ENCODE measurements around the gene SPON1. TPM values are rescaled to one million over a fixed set of nuclear protein-coding genes. Genes with fewer than 3 reads are reported as not detected.

SPON1 gene
- total and polyA plus RNA-seq, 2 experiments from 2014 or later = 2.4 to 5.4 TPM

- in situ Hi-C loops (cut with MboI) = no loop called here
- TF ChIP-seq EZH2 (IDR thresholded peaks at IDR 0.05; ENCODE audit: insufficient read depth, poor library complexity, severe bottlenecking) (no peak), EZH2phosphoT487 (IDR thresholded peaks at IDR 0.05; ENCODE audit: insufficient read depth, low read depth) (no peak)
- H3K4me2 ChIP-seq (ENCODE audit: unreplicated experiment) = no peak overlapping the region
These were observed 291.3 kb downstream of the SPON1 start for GRCh38 chr11:14253840-14254239.

GRCh38 chr11:14254533-14255237, 292.2 kb downstream of the SPON1 start:
- TF ChIP-seq EZH2phosphoT487 (IDR thresholded peaks at IDR 0.05; ENCODE audit: insufficient read depth, low read depth) = no peak
- TF ChIP-seq EZH2 (IDR thresholded peaks at IDR 0.05; ENCODE audit: insufficient read depth, poor library complexity, severe bottlenecking) = no peak
- no peak for DNase-seq
- Histone ChIP-seq H3K4me2 (ENCODE audit: unreplicated experiment) (no peak overlapping the region), H3K27me3 (replicated peaks; ENCODE audit: insufficient read depth) (no peaks in the 10 kb centered on the region), H3K36me3 (ENCODE audit: low read depth) (no peaks in the 10 kb centered on the region), H3K9me2 (ENCODE audit: insufficient read depth) (no peaks in the 10 kb centered on the region), H3K9me3 (ENCODE audit: low read depth) (no peaks in the 10 kb centered on the region), H3K27ac (no peak overlapping the region), H3K9ac (no peak overlapping the region), H3K79me2 (ENCODE audit: insufficient read depth) (no peaks in the 10 kb centered on the region), H3K4me3 (no peak overlapping the region), H4K20me1 (ENCODE audit: insufficient read depth) (no peaks in the 10 kb centered on the region), H2AFZ (no peak overlapping the region), H3K4me1 (ENCODE audit: insufficient read depth) (no peaks in the 10 kb centered on the region; the same call in 1 of the 2 replicates), H3F3A (ENCODE audit: insufficient read depth) (peaks cover 39% of the 10 kb centered on the region)
- WGBS, 2 experiments (ENCODE audit: low coverage in 1 of 2, low lambda C conversion rate in 2 of 2, missing lambda C conversion rate in 2 of 2) = 76 to 79% methylated on average over 13 of the region's 13 CpGs
- in situ Hi-C loops (cut with MboI) = no loop called here

More at GRCh38 chr11:14253840-14254239, 291.3 kb downstream of the SPON1 start:
- H2AFZ ChIP-seq = no peak overlapping the region
- WGBS, 2 experiments (ENCODE audit: low coverage in 1 of 2, low lambda C conversion rate in 2 of 2, missing lambda C conversion rate in 2 of 2) = 90% methylated on average over 5 of the region's 5 CpGs
- no peaks in the 10 kb centered on the region for H3K27me3 ChIP-seq (replicated peaks; ENCODE audit: insufficient read depth)
- no peaks in the 10 kb centered on the region for H3K36me3 ChIP-seq (ENCODE audit: low read depth)
- no peak overlapping the region for H3K9ac ChIP-seq
- no peaks in the 10 kb centered on the region; the same call in 1 of the 2 replicates for H3K4me1 ChIP-seq (ENCODE audit: insufficient read depth)
- peaks cover 42% of the 10 kb centered on the region for H3F3A ChIP-seq (ENCODE audit: insufficient read depth)
- no peaks in the 10 kb centered on the region for H3K79me2 ChIP-seq (ENCODE audit: insufficient read depth)
- H3K4me3 ChIP-seq = no peak overlapping the region
- no peak for DNase-seq
- H3K9me2 ChIP-seq (ENCODE audit: insufficient read depth) = no peaks in the 10 kb centered on the region
- H4K20me1 ChIP-seq (ENCODE audit: insufficient read depth) = no peaks in the 10 kb centered on the region
- H3K9me3 ChIP-seq (ENCODE audit: low read depth) = no peaks in the 10 kb centered on the region
- H3K27ac ChIP-seq = no peak overlapping the region

- no peaks in the 10 kb centered on the region for H3K36me3 ChIP-seq (ENCODE audit: low read depth)
- TF ChIP-seq EZH2phosphoT487 (IDR thresholded peaks at IDR 0.05; ENCODE audit: insufficient read depth, low read depth) = no peak
- TF ChIP-seq EZH2 (IDR thresholded peaks at IDR 0.05; ENCODE audit: insufficient read depth, poor library complexity, severe bottlenecking) = no peak
- no peak overlapping the region for H3K9ac ChIP-seq
- no peaks in the 10 kb centered on the region for H3K79me2 ChIP-seq (ENCODE audit: insufficient read depth)
- H2AFZ ChIP-seq = no peak overlapping the region
- peak; percentile 45 for DNase-seq
- in situ Hi-C loops (cut with MboI) = no loop called here
- H3K4me2 ChIP-seq (ENCODE audit: unreplicated experiment) = no peak overlapping the region
- peaks cover 42% of the 10 kb centered on the region for H3F3A ChIP-seq (ENCODE audit: insufficient read depth)
- no peak overlapping the region for H3K27ac ChIP-seq
- H3K9me2 ChIP-seq (ENCODE audit: insufficient read depth) = no peaks in the 10 kb centered on the region
- H4K20me1 ChIP-seq (ENCODE audit: insufficient read depth) = no peaks in the 10 kb centered on the region
- H3K4me1 ChIP-seq (ENCODE audit: insufficient read depth) = no peaks in the 10 kb centered on the region; the same call in 1 of the 2 replicates
- 0 to 2% methylated on average over 2 of the region's 2 CpGs for WGBS, 2 experiments (ENCODE audit: low coverage in 1 of 2, low lambda C conversion rate in 2 of 2, missing lambda C conversion rate in 2 of 2)
- H3K9me3 ChIP-seq (ENCODE audit: low read depth) = no peaks in the 10 kb centered on the region
- H3K27me3 ChIP-seq (replicated peaks; ENCODE audit: insufficient read depth) = no peaks in the 10 kb centered on the region
- no peak overlapping the region for H3K4me3 ChIP-seq
These were observed 292.7 kb downstream of the SPON1 start for GRCh38 chr11:14255238-14255534.

GRCh38 chr11:14258221-14258935, 295.9 kb downstream of the SPON1 start:
- Histone ChIP-seq H3F3A (ENCODE audit: insufficient read depth) (peaks cover 74% of the 10 kb centered on the region), H3K9me3 (ENCODE audit: low read depth) (no peaks in the 10 kb centered on the region), H3K79me2 (ENCODE audit: insufficient read depth) (no peaks in the 10 kb centered on the region), H3K27me3 (replicated peaks; ENCODE audit: insufficient read depth) (no peaks in the 10 kb centered on the region), H3K4me3 (no peak overlapping the region), H2AFZ (no peak overlapping the region), H3K27ac (no peak overlapping the region), H3K4me1 (ENCODE audit: insufficient read depth) (peaks cover 10% of the 10 kb centered on the region; the same call in 1 of the 2 replicates), H3K36me3 (ENCODE audit: low read depth) (no peaks in the 10 kb centered on the region; the same call in 1 of the 2 replicates), H3K9ac (no peak overlapping the region), H3K4me2 (ENCODE audit: unreplicated experiment) (no peak overlapping the region), H3K9me2 (ENCODE audit: insufficient read depth) (no peaks in the 10 kb centered on the region), H4K20me1 (ENCODE audit: insufficient read depth) (no peaks in the 10 kb centered on the region)
- in situ Hi-C loops (cut with MboI) = no loop called here
- WGBS, 2 experiments (ENCODE audit: low coverage in 1 of 2, low lambda C conversion rate in 2 of 2, missing lambda C conversion rate in 2 of 2) = 81 to 83% methylated on average over 6 of the region's 6 CpGs
- no peak for TF ChIP-seq EZH2 (IDR thresholded peaks at IDR 0.05; ENCODE audit: insufficient read depth, poor library complexity, severe bottlenecking)
- TF ChIP-seq EZH2phosphoT487 (IDR thresholded peaks at IDR 0.05; ENCODE audit: insufficient read depth, low read depth) = no peak
- DNase-seq = peak; percentile 62

All from GM23248 (cell line).